WTC11 (cell line): Measurements from ENCODE around the gene SPINK8. TPM values are rescaled to one million over a fixed set of nuclear protein-coding genes. Genes with fewer than 3 reads are reported as not detected.
A peak's percentile ranks its signal among the peaks of the same experiment; 100 is the strongest.

Experiments used
- ATAC-seq: fragments of 200-7000 bp; cut with Tn5 transposase; 2 replicates; pipeline ENCODE4 v1.10.0; 2021; ENCODE audit warnings: mild to moderate bottlenecking, moderate library complexity
- CTCF ChIA-PET: fragments of 300-600 bp; sonication (Branson Sonifier 250); formaldehyde crosslinking; loops from one replicate; lab custom pipeline; 2021; ENCODE audit warnings: antibody characterized with exemption; lab: Charles Lee
- POLR2A ChIA-PET: fragments of 350-600 bp; sonication (Branson Sonifier 250); formaldehyde crosslinking; loops from one replicate; lab custom pipeline; 2021; ENCODE audit warnings: antibody characterized with exemption; lab: Charles Lee
- DNase-seq: peaks from one replicate; pipeline ENCODE4 v3.0.0; 2021; ENCODE audit warnings: low spot score
- H3K27ac Mint-ChIP-seq: 2 replicates; pipeline ENCODE4 v1.8.0; 2021; ENCODE audit warnings: mixed read lengths
- H3K27me3 Mint-ChIP-seq: 2 replicates; pipeline ENCODE4 v1.8.0; 2021; ENCODE audit warnings: low read depth, mild to moderate bottlenecking, moderate library complexity, mixed read lengths
- H3K36me3 Mint-ChIP-seq: 2 replicates; pipeline ENCODE4 v1.8.0; 2021; ENCODE audit warnings: mixed read lengths
- H3K4me1 Mint-ChIP-seq: 2 replicates; pipeline ENCODE4 v1.8.0; 2022; ENCODE audit warnings: mixed read lengths
- H3K4me3 Mint-ChIP-seq: 2 replicates; pipeline ENCODE4 v1.8.0; 2021; ENCODE audit warnings: mild to moderate bottlenecking, moderate library complexity, mixed read lengths
- H3K9me3 Mint-ChIP-seq: 2 replicates; pipeline ENCODE4 v1.8.0; 2021; ENCODE audit warnings: mixed read lengths
- AFF4 ChIP-seq: sonication (generic); formaldehyde crosslinking; IDR thresholded peaks from 2 replicates; pipeline ENCODE4 v1.8.1; 2023; ENCODE audit warnings: mild to moderate bottlenecking, missing genetic modification reagents, borderline replicate concordance
- ARID4B ChIP-seq: sonication (generic); formaldehyde crosslinking; IDR thresholded peaks from 2 replicates; pipeline ENCODE4 v1.8.0; 2023; ENCODE audit warnings: missing genetic modification reagents, mild to moderate bottlenecking, borderline replicate concordance
- CBFB ChIP-seq: sonication (generic); formaldehyde crosslinking; IDR thresholded peaks from 2 replicates; pipeline ENCODE4 v1.8.1; 2022; ENCODE audit warnings: mild to moderate bottlenecking, low read depth, missing genetic modification reagents
- CREB1 ChIP-seq: sonication (generic); formaldehyde crosslinking; IDR thresholded peaks from 2 replicates; pipeline ENCODE4 v1.8.0; 2023; ENCODE audit warnings: mild to moderate bottlenecking, missing genetic modification reagents
- EMX1 ChIP-seq: fragments of 250-450 bp; sonication (Bioruptor Pico); IDR thresholded peaks from 2 replicates; pipeline ENCODE4 v1.8.0; 2021; ENCODE audit warnings: mild to moderate bottlenecking
- FOXJ3 ChIP-seq: sonication (generic); formaldehyde crosslinking; IDR thresholded peaks from 2 replicates; pipeline ENCODE4 v1.9.0; 2021; ENCODE audit warnings: missing genetic modification reagents, mild to moderate bottlenecking, borderline replicate concordance
- FOXP1 ChIP-seq: sonication (generic); formaldehyde crosslinking; IDR thresholded peaks from 2 replicates; pipeline ENCODE4 v1.8.0; 2022; ENCODE audit warnings: missing genetic modification reagents, mild to moderate bottlenecking, moderate library complexity, borderline replicate concordance
- GRHL2 ChIP-seq: fragments of 250-450 bp; sonication (Bioruptor Pico); IDR thresholded peaks from 2 replicates; pipeline ENCODE4 v1.8.0; 2022; ENCODE audit warnings: mild to moderate bottlenecking, moderate library complexity; ENCODE audit not compliant: insufficient replicate concordance, severe bottlenecking
- MLX ChIP-seq: sonication (generic); formaldehyde crosslinking; IDR thresholded peaks from 2 replicates; pipeline ENCODE4 v1.8.1; 2023; ENCODE audit warnings: mild to moderate bottlenecking, missing genetic modification reagents, moderate library complexity
- MXD4 ChIP-seq: fragments of 250-450 bp; sonication (Bioruptor Pico); IDR thresholded peaks from 2 replicates; pipeline ENCODE4 v1.8.0; 2021; ENCODE audit warnings: mild to moderate bottlenecking, moderate library complexity, borderline replicate concordance
- NR2C2 ChIP-seq: sonication (generic); formaldehyde crosslinking; IDR thresholded peaks from 2 replicates; pipeline ENCODE4 v1.8.0; 2022; ENCODE audit warnings: mild to moderate bottlenecking, missing genetic modification reagents
- TP53 ChIP-seq: sonication (generic); formaldehyde crosslinking; IDR thresholded peaks from 2 replicates; pipeline ENCODE4 v1.8.1; 2023; ENCODE audit warnings: mild to moderate bottlenecking, missing genetic modification reagents
- USF1 ChIP-seq: sonication (generic); formaldehyde crosslinking; IDR thresholded peaks from 2 replicates; pipeline ENCODE4 v1.8.0; 2022; ENCODE audit warnings: mild to moderate bottlenecking, missing genetic modification reagents
- ZBTB43 ChIP-seq: sonication (generic); formaldehyde crosslinking; IDR thresholded peaks from 2 replicates; pipeline ENCODE4 v1.8.1; 2023; ENCODE audit warnings: mild to moderate bottlenecking, missing genetic modification reagents
- ZNF416 ChIP-seq: fragments of 250-450 bp; sonication (Bioruptor Pico); IDR thresholded peaks from 2 replicates; pipeline ENCODE4 v1.9.0; 2021; ENCODE audit warnings: mild to moderate bottlenecking, inconsistent platforms
- ZNF425 ChIP-seq: fragments of 250-450 bp; sonication (Bioruptor Pico); conservative IDR thresholded peaks from 2 replicates; pipeline ENCODE4 v1.9.0; 2021; ENCODE audit warnings: mild to moderate bottlenecking
- total RNA-seq: library from RNA; stranded (reverse); gene quantifications from 3 replicates; pipeline ENCODE4 v1.2.3, GENCODE V29; 2021

Gene SPINK8
- total RNA-seq, 1 experiment from 2014 or later: not detected

GRCh38 chr3:48301020-48301799 is 32.3 kb downstream of the SPINK8 start, which contains the start of gene NME6 (continued):
- TF ChIP-seq AFF4 (CRISPR knock-in tag) (peak; percentile 74; the same call in 1 of the 2 replicates), CBFB (CRISPR knock-in tag) (no peak), GRHL2 (CRISPR knock-in tag) (no peak), MXD4 (CRISPR knock-in tag) (no peak), EMX1 (CRISPR knock-in tag) (0 out of 2 replicates have a peak, but pooled peaks have one; percentile 77), ZNF425 (CRISPR knock-in tag) (no peak), MLX (CRISPR knock-in tag) (peak; percentile 87), FOXJ3 (CRISPR knock-in tag) (no peak), ARID4B (peak; percentile 96)
- TF ChIP-seq, all 79 proteins: peak for 41

- DNase-seq (no peak), ATAC-seq (peak; percentile 10; the same call in 1 of the 2 replicates)
- H3K4me1 Mint-ChIP-seq: peaks cover 19% of the 10 kb centered on the region
- ChIA-PET CTCF (interaction anchor here (0.7 to 1.6 kb wide), 8 partner anchors 21 to 136 kb away, joined by 3 to 18 read pairs (median 4); no protein-coding TSS in a partner anchor), POLR2A (no interaction called here)
- peak overlapping the region; percentile 36 for H3K27ac Mint-ChIP-seq
- no peaks in the 10 kb centered on the region for H3K9me3 Mint-ChIP-seq
- H3K4me3 Mint-ChIP-seq: peak overlapping the region; percentile 85
- H3K27me3 Mint-ChIP-seq: peaks cover 11% of the 10 kb centered on the region
- peaks cover 22% of the 10 kb centered on the region for H3K36me3 Mint-ChIP-seq
- TF ChIP-seq FOXP1 (CRISPR knock-in tag): no peak
- no peak for TF ChIP-seq NR2C2 (CRISPR knock-in tag)
- TF ChIP-seq CREB1 (CRISPR knock-in tag): no peak
- no peak for TF ChIP-seq ZBTB43
- TF ChIP-seq USF1 (CRISPR knock-in tag): no peak
- no peak for TF ChIP-seq ZNF425 (CRISPR knock-in tag)
- TF ChIP-seq TP53: no peak
- TF ChIP-seq ZNF416 (CRISPR knock-in tag): no peak
These were observed 33.4 kb downstream of the SPINK8 start for GRCh38 chr3:48299746-48300712.
